GM18867 (cell line): ENCODE measurements around the gene PTPRN2.

Experiments used
- ATAC-seq: cut with Tn5 transposase; IDR thresholded peaks from one replicate; pipeline ENCODE4 v1.9.1; 2021; ENCODE audit warnings: mild to moderate bottlenecking, moderate library complexity; ENCODE audit not compliant: unreplicated experiment

PTPRN2 gene

DNA sequence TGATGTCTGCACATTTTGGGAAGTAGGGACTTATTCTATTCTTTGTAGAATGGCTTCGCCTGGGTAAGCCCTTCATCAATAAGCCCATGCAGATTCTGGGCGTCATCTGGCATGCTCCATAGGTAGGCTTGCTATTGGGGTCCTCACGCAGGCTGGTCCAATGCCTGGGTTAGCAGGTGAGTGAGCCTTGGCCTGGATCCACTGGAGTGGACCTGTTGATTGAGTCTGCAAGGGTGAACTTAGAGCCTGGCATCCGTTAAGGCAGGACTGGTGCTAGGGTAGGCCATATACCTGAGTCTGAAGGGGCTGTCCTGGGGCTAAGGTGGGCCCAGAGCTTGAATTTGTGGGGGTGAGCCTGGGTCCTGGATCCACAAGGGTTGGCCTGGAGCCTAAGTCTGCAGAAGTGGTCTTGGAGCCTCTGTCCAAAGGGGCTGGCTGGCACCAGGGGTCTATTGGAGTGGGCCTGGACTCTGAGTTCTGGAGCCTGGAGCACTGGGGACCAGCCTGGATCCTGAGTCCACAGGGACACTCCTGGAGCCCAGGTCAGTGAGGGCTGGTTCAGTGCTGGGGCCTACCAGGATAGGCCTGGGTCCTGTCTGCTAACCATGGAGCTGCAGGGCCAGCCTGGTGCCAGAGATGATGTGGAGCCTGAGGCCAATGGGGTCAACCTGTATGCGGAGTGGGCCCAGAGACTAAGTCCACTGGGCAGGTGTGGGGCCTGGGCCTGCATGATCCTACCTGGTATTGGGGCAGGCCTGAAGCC, 297.7 kb downstream of the PTPRN2 start:
- ATAC-seq: no peak

GRCh38 chr7:158289231-158289630, 298.4 kb downstream of the PTPRN2 start:
- no peak for ATAC-seq

- ATAC-seq: no peak
These were observed 301.4 kb downstream of the PTPRN2 start for GRCh38 chr7:158286210-158286609.

DNA sequence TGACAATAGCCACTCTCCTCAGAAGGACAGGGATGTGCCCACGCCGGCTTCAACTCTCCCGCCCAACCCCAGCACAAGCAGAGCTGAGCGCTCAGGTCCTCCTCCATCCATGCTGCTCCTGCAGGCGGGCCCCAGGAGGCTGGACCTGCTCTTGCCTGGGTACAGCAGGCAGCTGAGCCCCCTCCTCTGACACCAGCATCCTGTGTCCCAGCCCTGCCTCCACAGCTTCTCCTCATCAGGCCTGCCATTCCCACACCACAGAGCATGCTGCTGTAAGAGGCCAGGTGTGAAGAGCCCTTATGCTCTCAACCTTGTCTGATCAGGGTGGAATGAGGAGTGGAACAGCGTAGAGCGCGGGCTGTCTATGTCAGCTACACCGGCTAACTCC, 302.2 kb downstream of the PTPRN2 start:
- no peak for ATAC-seq

DNA sequence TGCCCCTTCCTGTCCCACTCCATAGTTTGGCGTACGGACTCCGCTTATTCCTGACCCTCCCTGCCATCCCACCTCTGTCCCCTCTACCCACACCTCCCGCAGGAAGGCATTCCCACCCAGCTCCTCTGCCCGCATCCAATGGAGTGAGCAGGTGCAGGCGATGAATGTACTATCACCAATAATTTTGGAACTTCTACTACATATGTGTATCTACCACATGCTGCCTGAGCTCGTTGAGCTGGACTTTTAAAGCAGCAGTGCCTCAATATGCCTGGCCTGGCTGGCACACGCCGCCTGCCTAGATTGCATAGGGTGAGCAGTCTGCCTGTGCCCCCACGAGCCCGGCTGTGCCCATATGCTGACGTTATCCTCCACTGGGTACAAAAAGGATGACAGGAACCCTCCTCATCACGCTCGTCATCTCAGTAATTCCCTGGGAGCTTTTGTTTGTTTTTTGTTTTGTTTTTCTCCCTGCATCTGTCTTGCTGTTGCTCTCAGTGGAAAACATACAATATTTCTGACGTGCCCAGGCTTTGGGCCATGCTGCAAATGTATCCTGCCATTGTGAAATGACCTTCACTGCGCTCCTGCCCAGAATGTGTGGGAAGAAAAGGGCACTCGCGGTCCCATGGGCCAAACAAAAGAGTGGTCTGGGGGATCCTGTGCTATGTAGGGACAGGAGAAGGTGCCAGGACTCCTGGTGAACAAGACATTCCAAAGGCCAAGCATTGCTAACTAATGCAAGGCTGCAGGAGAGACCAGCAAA, 302.8 kb downstream of the PTPRN2 start:
- ATAC-seq: no peak

DNA sequence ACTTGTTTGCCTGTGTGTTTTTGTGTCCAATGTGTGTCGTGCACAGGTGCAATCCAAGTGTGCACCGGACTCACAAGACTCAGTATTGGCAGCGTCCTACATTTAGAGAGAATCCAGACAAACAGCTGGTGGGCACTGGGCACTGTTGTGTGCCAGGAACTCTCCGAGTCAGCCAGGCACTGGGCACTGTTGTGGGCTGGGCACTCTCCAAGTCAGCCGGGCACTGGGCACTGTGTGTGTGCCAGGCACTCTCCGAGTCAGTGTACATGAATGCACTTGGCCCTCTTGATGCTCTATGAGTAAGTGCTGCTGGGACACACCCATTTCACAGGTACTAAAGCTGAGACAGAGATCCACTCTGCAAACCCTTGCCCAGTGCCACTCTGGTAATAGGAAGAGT, 303.5 kb downstream of the PTPRN2 start:
- ATAC-seq: no peak

GRCh38 chr7:158283016-158283974, 304.3 kb downstream of the PTPRN2 start:
- no peak for ATAC-seq

DNA sequence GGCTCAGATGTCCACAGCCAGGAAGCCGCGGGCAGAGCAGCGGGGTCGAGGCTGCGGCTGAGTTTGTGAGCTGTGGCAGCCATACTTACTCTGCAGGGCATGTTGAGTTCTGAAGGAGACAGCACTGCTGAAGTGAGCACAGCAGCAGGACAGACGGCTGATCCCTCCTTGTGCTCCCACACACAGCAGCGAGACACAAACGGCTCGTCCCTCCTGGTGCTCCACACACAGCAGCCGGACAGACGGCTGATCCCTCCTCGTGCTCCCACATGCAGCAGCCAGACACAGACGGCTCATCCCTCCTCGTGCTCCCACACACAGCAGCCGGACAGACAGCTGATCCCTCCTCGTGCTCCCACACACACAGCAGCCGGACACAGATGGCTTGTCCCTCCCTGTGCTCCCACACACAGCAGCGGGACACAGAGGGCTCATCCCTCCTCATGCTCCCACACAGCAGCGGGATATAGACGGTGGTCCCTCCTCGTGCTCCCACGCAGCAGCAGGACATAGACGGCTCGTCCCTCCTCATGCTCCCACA, 305.1 kb downstream of the PTPRN2 start:
- no peak for ATAC-seq

- no peak for ATAC-seq
These were observed 306.2 kb downstream of the PTPRN2 start for GRCh38 chr7:158281441-158281840.

- no peak for ATAC-seq
These were observed 307.0 kb downstream of the PTPRN2 start for GRCh38 chr7:158280448-158281144.

- no peak for ATAC-seq
These were observed 307.8 kb downstream of the PTPRN2 start for GRCh38 chr7:158279539-158280447.

DNA sequence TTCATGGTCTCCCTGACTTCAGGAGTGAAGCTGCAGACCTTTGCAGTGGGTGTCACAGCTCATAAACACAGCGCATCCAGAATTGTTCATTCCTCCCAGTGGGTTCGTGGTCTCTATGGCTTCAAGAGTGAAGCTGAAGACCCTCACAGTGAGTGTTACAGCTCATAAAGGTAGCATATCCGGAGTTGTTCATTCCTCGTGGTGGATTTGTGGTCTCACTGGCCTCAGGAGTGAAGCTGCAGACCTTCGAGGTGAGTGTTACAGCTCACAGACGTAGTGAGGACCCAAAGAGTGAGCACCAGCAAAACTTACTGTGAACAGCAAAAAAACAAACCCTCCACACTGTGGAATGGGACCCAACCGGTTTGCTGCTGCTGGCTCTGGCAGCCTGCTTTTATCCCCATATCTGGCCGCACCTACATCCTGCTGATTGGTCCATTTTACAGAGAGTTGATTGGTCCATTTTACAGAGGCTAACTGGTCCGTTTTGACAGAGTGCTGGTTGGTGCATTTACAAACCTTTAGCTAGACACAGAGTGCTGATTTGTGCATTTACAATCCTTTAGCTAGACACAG, 308.8 kb downstream of the PTPRN2 start:
- ATAC-seq: no peak

- ATAC-seq: no peak
These were observed 310.1 kb downstream of the PTPRN2 start for GRCh38 chr7:158277219-158278141.

GRCh38 chr7:158276414-158277218, 311.0 kb downstream of the PTPRN2 start:
- ATAC-seq: no peak

DNA sequence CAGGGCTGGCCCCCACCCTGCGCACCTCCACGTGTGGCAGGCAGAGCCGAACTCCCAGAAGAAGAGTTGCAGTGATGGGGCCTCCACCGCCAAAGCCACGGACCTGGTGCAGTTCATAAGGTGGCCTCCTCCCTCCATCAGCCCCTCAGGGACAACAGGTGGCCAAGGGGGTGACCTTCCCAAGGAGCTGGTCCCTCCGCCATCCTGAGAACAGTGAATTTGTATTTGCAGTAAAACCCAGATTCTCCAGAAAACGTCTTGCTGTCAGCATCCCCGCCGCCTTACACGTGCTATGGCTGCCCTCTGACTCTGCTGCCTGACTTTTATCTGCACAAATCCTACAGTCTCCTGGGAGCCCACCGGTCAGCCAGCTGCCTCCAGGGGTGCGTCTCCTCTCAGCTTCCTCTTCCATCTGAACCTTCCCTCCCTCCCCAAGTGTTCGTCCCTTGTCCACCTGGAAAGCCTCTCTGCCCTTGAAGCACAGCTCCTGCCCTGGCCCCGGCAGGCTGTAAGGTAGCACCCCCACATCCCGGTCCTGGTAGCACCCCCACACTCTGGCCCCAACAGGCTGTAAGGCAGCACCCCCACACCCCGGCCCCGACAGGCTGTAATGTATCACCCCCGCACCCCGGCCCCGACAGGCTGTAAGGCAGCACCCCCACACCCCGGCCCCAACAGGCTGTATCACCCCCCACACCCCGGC, 311.8 kb downstream of the PTPRN2 start:
- ATAC-seq: no peak

- ATAC-seq: no peak
These were observed 312.6 kb downstream of the PTPRN2 start for GRCh38 chr7:158274996-158275395.
